Fibroblast of gingiva (primary cell): ENCODE data around the gene RIC8B.
"Not testable (repeated sequence)": the region's sequence is repeated elsewhere in the genome, so short reads cannot be mapped to it uniquely, and the experiment has no call there.

Experiments used
- DNase-seq: peaks from one replicate; pipeline ENCODE4 v3.0.0-alpha.2; 2011; ENCODE audit warnings: low read depth

The RIC8B gene

GRCh38 chr12:106903241-106903945, 128.9 kb downstream of the RIC8B start:
- DNase-seq: peak; percentile 36

DNA sequence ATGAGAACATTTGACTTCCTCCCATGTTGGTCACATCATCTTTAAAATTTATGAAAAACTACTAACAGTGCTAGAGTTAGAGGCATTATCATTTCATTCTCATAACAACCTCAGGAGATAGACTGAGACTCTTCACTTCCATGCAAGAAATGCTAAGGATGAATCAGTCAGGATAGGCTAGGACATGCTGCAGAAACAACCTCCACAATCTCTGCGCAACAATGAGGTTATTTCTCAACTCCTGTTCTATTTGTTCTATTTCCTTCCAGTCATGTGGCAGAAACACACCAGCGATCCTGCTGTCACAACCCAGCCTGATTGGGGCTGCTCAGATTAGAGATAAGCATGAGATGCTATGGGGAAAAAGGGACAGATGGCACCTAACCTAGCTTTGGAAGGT, 132.2 kb downstream of the RIC8B start:
- DNase-seq: no peak

DNA sequence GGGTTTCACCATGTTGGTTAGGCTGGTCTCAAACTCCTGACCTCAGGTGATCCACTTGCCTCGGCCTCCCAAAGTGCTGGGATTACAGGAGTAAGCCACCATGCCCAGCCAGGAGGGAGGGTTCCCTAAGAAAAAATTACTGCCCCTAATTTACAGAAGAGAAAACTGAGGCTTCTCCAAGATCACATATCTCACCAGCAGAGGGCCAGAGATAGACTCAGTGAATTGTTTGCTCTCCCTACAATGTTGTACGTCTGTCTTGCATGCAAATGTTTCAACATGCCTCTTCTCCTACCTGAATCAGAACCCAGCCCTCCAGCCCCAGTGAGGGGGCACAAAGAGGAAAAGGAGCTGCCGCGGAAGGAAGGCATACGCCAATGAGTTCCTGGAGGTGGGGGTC, 132.9 kb downstream of the RIC8B start:
- DNase-seq: no peak

DNA sequence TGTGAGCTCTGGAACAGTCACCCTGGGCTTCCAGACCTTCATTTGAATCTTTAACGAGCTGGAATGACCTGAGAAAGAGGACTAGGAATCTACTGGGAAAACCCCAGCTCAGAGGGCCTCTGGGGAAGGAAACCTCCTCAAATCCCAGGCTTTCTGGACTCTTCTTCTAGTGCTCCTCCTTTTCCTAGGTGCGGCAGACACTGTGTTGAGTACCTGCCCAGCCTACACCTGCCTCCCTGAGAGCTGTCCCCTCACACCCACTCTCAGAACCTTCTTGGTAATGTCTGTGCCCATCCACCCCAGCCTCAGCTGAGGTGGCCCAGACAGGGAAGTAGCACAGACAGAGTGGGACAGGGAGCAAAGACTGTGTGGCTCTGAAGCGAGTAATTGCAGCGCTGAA, 133.4 kb downstream of the RIC8B start:
- no peak for DNase-seq

GRCh38 chr12:106908561-106908960, 134.1 kb downstream of the RIC8B start:
- no peak for DNase-seq

- no peak for DNase-seq
Measured at GRCh38 chr12:106910202-106910601, 135.7 kb downstream of the RIC8B start.

- no peak for DNase-seq
Measured at GRCh38 chr12:106911581-106911980, 137.1 kb downstream of the RIC8B start.

DNA sequence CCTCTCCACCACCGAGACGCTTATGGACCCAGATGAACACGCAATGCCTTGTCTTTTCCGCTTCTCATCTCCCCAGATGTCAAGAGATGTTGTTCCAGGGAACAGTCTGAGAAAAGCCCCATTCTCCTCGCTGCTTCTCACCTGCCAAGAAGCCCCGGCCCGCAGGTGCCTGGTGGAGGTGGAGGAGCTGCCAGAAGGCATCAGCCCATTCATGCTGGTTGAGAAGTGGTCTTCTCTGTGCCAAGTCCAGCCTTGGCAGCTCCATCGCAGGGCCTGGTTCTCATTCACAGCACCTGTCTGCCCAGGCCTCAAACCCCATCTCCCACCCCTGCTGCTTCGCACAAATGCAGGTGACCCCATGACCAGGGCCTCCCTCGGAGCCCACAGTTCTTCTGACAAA, 139.0 kb downstream of the RIC8B start:
- DNase-seq: no peak

DNA sequence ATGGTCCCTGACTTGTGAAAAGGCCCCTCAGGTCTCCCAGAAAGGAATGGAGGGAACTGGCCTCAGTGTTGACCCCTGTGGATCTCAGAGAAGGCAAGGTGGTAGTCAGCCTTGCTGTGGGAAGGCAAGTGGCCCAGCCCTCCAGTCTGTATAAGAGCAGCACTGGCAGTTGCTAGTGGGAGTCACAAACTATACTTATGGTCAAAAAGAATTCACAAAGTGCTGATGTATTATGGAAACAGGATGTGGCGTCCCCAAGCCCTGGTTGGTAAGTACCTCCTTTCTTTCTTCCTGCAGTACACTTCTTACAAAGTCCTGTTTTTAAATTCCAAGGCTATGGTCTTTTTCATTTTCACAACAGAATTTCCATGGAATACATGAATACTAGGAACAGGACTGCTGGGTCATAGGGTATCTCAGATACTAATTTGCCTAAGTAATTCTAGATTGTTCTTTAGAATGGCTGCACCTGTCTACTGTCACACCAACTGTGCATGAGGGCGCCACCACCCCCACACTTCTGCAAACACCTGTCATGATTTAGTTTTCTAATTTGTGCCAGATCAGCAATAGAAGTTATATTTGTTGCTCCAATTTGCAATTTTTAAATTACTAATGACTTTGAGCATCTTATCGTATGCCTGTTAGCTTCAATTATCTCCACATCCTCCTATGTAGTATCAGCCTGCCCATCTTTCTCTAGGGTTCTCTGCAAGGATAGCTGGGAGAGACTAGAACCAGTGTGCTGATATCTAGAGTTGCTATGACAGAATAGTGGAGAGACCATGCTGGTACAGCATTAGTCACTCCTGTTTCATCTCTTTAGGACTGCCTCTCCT, 140.5 kb downstream of the RIC8B start:
- no peak for DNase-seq

DNA sequence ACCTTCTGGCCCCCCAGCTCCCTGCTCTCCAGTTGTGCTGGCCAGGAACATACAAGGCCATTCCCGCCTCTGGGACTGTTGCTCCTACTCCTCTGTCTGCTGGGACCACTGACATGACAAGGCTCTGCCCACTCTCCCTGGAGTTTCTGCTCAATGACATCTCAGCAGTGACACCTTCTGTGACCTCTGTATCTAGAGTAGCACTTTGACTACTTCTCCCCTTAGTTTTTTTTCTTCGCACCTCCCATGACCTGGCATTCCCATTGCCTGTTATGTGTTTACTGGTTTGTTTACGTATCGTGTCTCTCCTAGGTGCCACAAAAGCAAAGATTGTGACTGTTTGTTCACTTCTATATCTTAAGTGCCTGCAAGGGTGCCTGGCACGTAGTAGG, 141.1 kb downstream of the RIC8B start:
- no peak for DNase-seq

DNA sequence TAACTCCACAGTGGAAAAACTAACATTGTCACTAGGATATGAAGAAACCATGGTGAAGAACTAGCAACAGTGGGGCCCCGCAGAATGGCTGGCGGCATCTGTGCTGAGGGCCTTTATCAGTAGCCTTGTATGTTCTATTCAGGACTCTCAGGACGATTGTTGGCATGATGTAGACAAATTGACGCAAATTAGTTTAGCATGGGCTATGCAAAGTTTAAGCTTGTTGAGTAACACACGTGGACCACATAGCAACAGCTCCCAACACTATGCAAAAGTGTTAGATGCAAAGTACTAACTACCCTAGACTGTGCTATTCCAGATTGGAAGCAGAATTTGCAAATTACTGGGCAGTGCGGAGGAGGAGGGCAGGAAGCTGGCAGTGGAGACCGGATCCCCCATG, 143.0 kb downstream of the RIC8B start:
- no peak for DNase-seq

DNA sequence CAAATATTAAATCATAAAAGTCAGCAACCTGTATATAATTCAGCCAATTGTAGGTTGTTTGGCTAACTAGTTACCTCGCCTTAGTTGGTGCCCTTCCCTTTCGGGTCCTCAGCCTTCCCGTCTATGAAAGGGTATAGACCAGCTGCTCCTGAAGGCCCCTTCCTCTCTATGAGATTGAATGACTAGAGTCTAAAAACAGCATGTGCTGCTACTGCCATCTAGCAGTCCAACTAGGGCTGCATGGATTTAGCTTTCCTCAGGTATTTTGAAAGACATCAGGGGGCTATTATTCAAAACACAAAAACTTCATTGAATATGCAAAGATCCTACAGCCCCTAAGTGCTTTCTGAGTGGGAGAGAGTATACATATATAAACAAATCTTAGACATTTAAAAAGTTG, 144.3 kb downstream of the RIC8B start:
- no peak for DNase-seq

DNA sequence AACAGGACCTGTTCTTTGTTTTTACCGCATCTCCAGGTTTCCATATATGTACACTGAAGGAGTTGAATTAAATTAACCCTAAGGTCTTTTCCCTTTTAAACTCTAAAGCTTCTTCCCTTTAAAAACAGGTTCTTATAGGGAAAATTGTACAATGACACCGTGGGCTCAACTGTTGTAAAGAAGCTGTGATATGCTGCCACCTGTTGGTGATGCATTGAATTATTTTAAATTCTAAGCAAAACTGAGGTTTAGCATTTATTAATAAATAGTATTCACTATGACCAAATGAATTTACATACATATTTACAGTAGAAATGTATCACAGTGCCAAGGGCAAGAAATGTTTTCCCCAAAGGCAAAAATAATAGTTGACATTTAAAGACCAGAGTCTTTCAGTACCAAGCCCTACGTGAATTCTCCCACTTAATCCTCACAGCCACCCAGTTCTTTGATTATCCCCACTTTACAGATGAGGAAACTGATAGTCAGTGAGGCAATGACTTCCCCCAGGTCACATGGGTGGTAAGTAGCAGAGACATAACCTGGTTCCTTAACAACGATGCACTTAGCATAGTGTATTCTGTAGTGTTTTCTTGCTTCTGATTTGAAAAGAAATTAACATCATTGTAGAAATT, 145.5 kb downstream of the RIC8B start:
- peak; percentile 39 for DNase-seq

- not testable (repeated sequence) for DNase-seq
Measured at GRCh38 chr12:106921976-106922375, 147.5 kb downstream of the RIC8B start.

DNA sequence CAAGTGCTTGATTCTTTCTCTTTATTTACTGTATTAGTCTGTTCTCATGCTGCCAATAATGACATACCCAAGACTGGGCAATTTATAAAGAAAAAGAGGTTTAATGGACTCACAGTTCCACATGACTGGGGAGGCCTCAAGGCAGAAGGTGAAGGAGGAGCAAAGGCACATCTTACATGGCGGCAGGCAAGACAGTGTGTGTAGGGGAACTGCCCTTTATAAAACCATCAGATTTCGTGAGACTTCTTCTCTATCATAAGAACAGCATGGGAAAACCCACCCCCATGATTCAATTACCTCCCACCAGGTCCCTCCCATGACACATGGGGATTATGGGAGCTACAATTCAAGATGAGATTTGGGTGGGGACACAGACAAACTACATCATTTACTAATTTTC, 149.1 kb downstream of the RIC8B start:
- DNase-seq: not testable (repeated sequence)

DNA sequence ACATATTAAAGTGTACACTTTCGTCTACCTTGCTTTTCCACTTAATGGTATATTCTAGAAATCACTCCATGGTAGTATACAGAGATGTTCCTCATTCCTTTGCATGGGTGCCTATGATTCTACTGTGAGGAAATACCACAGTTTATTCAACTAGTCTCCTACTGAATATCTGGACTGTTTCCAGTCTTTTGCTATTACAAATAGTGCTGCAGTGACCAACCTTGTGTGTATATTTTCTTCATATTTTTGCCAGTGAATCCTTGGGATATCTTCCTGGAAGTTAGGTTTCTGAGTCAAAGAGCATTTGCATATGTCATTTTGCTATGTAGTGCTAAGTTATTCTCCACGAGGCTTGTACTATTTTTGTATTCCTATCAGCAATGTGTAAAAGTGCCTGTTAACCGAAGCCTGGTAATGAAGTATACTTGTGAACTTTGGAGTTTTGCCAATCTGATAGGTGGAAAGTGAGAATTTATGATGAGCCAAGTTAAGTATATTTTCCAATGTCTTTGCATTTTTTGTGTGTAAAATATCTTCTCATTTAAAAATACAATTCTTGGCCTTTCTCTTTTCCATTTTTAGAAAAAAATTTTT, 149.9 kb downstream of the RIC8B start:
- no peak for DNase-seq

DNA sequence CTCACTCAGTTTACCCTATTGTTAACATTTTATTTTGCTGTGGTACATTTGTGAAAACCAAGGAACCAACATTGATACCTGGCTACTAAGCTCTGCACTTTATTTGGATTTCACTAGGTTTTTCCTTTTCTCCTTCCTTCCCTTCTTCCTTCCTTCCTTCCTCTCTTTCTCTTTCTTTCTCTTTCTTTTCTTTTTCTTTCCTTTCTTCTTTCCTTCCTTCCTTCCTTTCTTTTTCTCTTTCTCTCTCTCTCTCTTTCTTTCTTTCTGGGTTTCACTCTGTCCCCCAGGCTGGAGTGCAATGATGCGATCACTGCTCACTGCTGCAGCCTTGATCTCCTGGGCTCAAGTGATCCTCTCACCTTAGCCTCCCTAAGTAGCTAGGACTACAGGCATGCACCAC, 152.2 kb downstream of the RIC8B start:
- no peak for DNase-seq

GRCh38 chr12:106934277-106934676, 159.8 kb downstream of the RIC8B start:
- no peak for DNase-seq
